Measurements from ENCODE around the gene GPR17. TPM values are rescaled to one million over a fixed set of nuclear protein-coding genes. Genes with fewer than 3 reads are reported as not detected.

The GPR17 gene
- total and polyA plus RNA-seq, 2 experiments from 2014 or later = not detected

DNA sequence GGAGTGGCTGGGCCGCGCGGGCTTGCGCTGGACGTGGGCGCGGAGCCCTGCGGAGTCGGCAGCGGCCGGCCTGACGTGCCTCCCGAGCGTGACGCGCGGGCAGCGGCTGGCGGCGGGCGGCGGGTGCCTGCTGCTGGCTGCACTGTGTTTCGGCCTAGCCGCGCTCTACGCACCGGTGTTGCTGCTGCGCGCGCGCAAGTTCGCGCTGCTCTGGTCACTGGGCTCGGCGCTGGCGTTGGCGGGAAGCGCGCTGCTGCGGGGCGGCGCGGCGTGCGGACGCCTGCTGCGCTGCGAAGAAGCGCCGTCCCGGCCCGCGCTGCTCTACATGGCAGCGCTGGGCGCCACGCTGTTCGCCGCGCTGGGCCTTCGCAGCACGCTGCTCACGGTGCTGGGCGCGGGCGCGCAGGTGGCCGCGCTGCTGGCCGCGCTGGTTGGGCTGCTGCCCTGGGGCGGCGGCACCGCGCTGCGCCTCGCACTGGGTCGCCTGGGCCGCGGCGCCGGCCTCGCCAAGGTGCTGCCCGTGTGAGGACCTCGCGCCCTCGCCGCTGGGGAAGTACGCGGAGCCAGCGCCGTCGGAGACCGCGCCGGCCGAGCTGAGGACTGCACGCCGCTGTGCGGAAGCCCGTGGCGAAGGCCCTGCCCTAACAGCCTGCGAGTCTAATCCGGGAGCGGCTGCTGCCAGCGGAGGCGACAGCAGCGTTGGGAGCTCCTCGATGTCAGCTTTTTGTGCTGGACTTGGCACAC, 55.9 kb downstream of the GPR17 start:
- peak overlapping the region; percentile 98 for H3K27ac Mint-ChIP-seq
- DNase-seq (ENCODE audit: low spot score) (peak; percentile 89), ATAC-seq (peak; percentile 60)
- Histone ChIP-seq H3K9me2 (ENCODE audit: insufficient read depth) (no peaks in the 10 kb centered on the region), H4K20me1 (replicated peaks; ENCODE audit: insufficient read depth) (peaks cover 14% of the 10 kb centered on the region), H3K27me3 (ENCODE audit: insufficient read depth) (no peaks in the 10 kb centered on the region), H3F3A (replicated peaks; ENCODE audit: low read depth) (0 out of 2 replicates have a peak, but pooled peaks cover 21% of the 10 kb centered on the region), H3K4me2 (peak overlapping the region; percentile 79), H3K79me2 (replicated peaks; ENCODE audit: insufficient read depth) (peaks cover 33% of the 10 kb centered on the region), H3K27ac (ENCODE audit: low read depth) (peak overlapping the region; percentile 93), H2AFZ (no peak overlapping the region), H3K4me1 (ENCODE audit: insufficient read depth) (peaks cover 22% of the 10 kb centered on the region), H3K36me3 (ENCODE audit: insufficient read depth) (peaks cover 11% of the 10 kb centered on the region; the same call in 1 of the 2 replicates), H3K4me3 (peak overlapping the region; percentile 62)
- peak overlapping the region; percentile 92 for H3K4me3 Mint-ChIP-seq
- no peak for TF ChIP-seq ZNF331 (CRISPR knock-in tag; IDR thresholded peaks at IDR 0.05; ENCODE audit: low read depth)
- 0 out of 2 replicates have a peak, but pooled peaks have one; percentile 46 for TF ChIP-seq POLR2AphosphoS5 (IDR thresholded peaks at IDR 0.05; ENCODE audit: low read depth)
- H3K4me1 Mint-ChIP-seq = peaks cover 21% of the 10 kb centered on the region
- H3K27me3 Mint-ChIP-seq (ENCODE audit: insufficient read depth, low read depth, poor library complexity) = peaks cover 15% of the 10 kb centered on the region
- H3K9me3 Mint-ChIP-seq = peaks cover 2% of the 10 kb centered on the region; the same call in 1 of the 3 replicates
- peaks cover 21% of the 10 kb centered on the region for H3K36me3 Mint-ChIP-seq (ENCODE audit: low read depth)

Other genes with a start within 250 kb of the GPR17 start
- gene PROC, start 227.7 kb upstream of the GPR17 start, total RNA-seq (2014; rRNA removed; shearing (Covaris generic)) = 1.2 and 1.7 TPM in 2 replicates
- 2.4 and 2.7 TPM in 2 replicates for gene PROC, start 227.7 kb upstream of the GPR17 start, polyA plus RNA-seq (2016; fragmentation: Nextera tagmentation; extraction: Ambion mirVana)
- gene IWS1, start 119.7 kb upstream of the GPR17 start, total RNA-seq (2014; rRNA removed; shearing (Covaris generic)) = 56.0 and 82.8 TPM in 2 replicates
- gene IWS1, start 119.7 kb upstream of the GPR17 start, polyA plus RNA-seq (2016; fragmentation: Nextera tagmentation; extraction: Ambion mirVana) = 84.4 and 97.2 TPM in 2 replicates
- gene MYO7B, start 110.5 kb upstream of the GPR17 start, total RNA-seq (2014; rRNA removed; shearing (Covaris generic)) = not detected in 2 replicates
- gene MYO7B, start 110.5 kb upstream of the GPR17 start, polyA plus RNA-seq (2016; fragmentation: Nextera tagmentation; extraction: Ambion mirVana) = not detected in 2 replicates
- 1.3 and 1.6 TPM in 2 replicates for gene LIMS2, start 29.4 kb downstream of the GPR17 start, total RNA-seq (2014; rRNA removed; shearing (Covaris generic))
- 2.6 and 3.5 TPM in 2 replicates for gene LIMS2, start 29.4 kb downstream of the GPR17 start, polyA plus RNA-seq (2016; fragmentation: Nextera tagmentation; extraction: Ambion mirVana)
- 13.4 and 13.7 TPM in 2 replicates for gene SFT2D3, start 55.3 kb downstream of the GPR17 start, total RNA-seq (2014; rRNA removed; shearing (Covaris generic))
- not detected in 2 replicates for gene SFT2D3, start 55.3 kb downstream of the GPR17 start, polyA plus RNA-seq (2016; fragmentation: Nextera tagmentation; extraction: Ambion mirVana)
- gene WDR33, start 165.0 kb downstream of the GPR17 start, total RNA-seq (2014; rRNA removed; shearing (Covaris generic)) = 48.1 and 54.7 TPM in 2 replicates
- 32.1 and 37.2 TPM in 2 replicates for gene WDR33, start 165.0 kb downstream of the GPR17 start, polyA plus RNA-seq (2016; fragmentation: Nextera tagmentation; extraction: Ambion mirVana)
- 49.2 and 59.7 TPM in 2 replicates for gene POLR2D, start 212.0 kb downstream of the GPR17 start, total RNA-seq (2014; rRNA removed; shearing (Covaris generic))
- gene POLR2D, start 212.0 kb downstream of the GPR17 start, polyA plus RNA-seq (2016; fragmentation: Nextera tagmentation; extraction: Ambion mirVana) = 23.3 and 25.4 TPM in 2 replicates
- gene AMMECR1L, start 239.8 kb downstream of the GPR17 start, total RNA-seq (2014; rRNA removed; shearing (Covaris generic)) = 17.7 and 20.5 TPM in 2 replicates
- 7.8 and 7.9 TPM in 2 replicates for gene AMMECR1L, start 239.8 kb downstream of the GPR17 start, polyA plus RNA-seq (2016; fragmentation: Nextera tagmentation; extraction: Ambion mirVana)

All from GM23338 (cell line).